HEK293 (cell line): Measurements from ENCODE around the gene PLEKHA7.

Experiments used
- BCL11A ChIP-seq: fragments of 450-650 bp; formaldehyde crosslinking; IDR thresholded peaks from 2 replicates; pipeline ENCODE4 v1.5.1; 2016; ENCODE audit warnings: low read depth, missing biosample characterization, missing genetic modification characterization
- SETDB1 ChIP-seq: IDR thresholded peaks from one replicate; pipeline ENCODE4 v1.6.1; 2017; ENCODE audit warnings: mild to moderate bottlenecking, low read length, moderate library complexity, mixed read lengths; ENCODE audit not compliant: insufficient read length
- ZNF223 ChIP-seq: fragments of 450-650 bp; formaldehyde crosslinking; IDR thresholded peaks from 2 replicates; pipeline ENCODE4 v1.5.1; 2016; ENCODE audit warnings: missing biosample characterization, missing genetic modification characterization

- TF ChIP-seq SETDB1 (no peak), ZNF223 (tag by site-specific recombination) (no peak), BCL11A (tag by site-specific recombination) (no peak)
Measured at GRCh38 chr11:16905375-16905774, 108.8 kb downstream of the PLEKHA7 start.
